Body of pancreas (tissue), 4 donors: ENCODE results near the gene KIAA1549. TPM values are rescaled to one million over a fixed set of nuclear protein-coding genes. Genes with fewer than 3 reads are reported as not detected.

ENCODE experiments used
- ATAC-seq: fragments of 150-250 bp; one replicate; pipeline ENCODE4 v1.9.1; 2016
- DNase-seq, 4 donors: peaks; one replicate each; pipeline ENCODE4 v3.0.0-alpha.2; 2019
- H3K27ac ChIP-seq, 4 donors: fragments of 200-600 bp; sonication (generic); 1 replicate in 3 of 4; 2 replicates in 1 of 4; pipeline versions ENCODE4 v1.5.1 to v1.6.1; 2016 to 2019; ENCODE audit warnings: mild to moderate bottlenecking in 1 of 4, mixed read lengths in 1 of 4, moderate library complexity in 1 of 4
- H3K27me3 ChIP-seq, 2 donors: fragments of 200-600 bp; sonication (generic); one replicate each; pipeline ENCODE4 v1.6.0; 2016; ENCODE audit warnings: mild to moderate bottlenecking in 1 of 2
- H3K36me3 ChIP-seq, 2 donors: fragments of 200-600 bp; sonication (generic); replicated peaks in 1 of 2; 2 replicates each; pipeline ENCODE4 v1.5.1; 2016; ENCODE audit warnings: low read depth in 2 of 2; ENCODE audit not compliant: insufficient read depth in 1 of 2
- H3K4me1 ChIP-seq: fragments of 200-600 bp; sonication (generic); one replicate; pipeline ENCODE4 v1.6.0; 2016
- H3K4me3 ChIP-seq, 2 donors: fragments of 200-600 bp; sonication (generic); 1 replicate in 1 of 2; 2 replicates in 1 of 2; pipeline ENCODE4 v1.5.1; 2016 to 2019
- H3K9me3 ChIP-seq, 3 donors: fragments of 200-600 bp; sonication (generic); 1 replicate in 2 of 3; 2 replicates in 1 of 3; pipeline ENCODE4 v1.5.1; 2016
- POLR2A ChIP-seq, 3 donors: fragments of 450-650 bp; IDR thresholded peaks; one replicate each; pipeline ENCODE4 v1.6.1; 2016; ENCODE audit warnings: antibody characterized with exemption in 3 of 3, mild to moderate bottlenecking in 2 of 3
- WGBS, 2 donors: methylation state at CpG; one replicate each; pipeline ENCODE4 v1.1.5; 2017; 5-methylcytosine and 5-hydroxymethylcytosine counted together
- intact Hi-C: fragments of 100-400 bp; cut with DNase I; formaldehyde crosslinking; loops from one replicate; pipeline ENCODE4 v1.15.1; 2023
- total RNA-seq, 2 donors: library from RNA; depleted of rRNA; stranded (reverse); fragments of >200 nt; gene quantifications; one replicate each; pipeline ENCODE4 v1.1.0, GENCODE V29; 2016
- TF ChIP-seq, protein P1 (sequence below), 7 experiments: fragments of 450-650 bp in 4 of 7; fragments of 200-600 bp in 3 of 7; sonication (generic) in 3 of 7; IDR thresholded peaks; one replicate each; pipeline ENCODE4 v1.5.1; 2016 to 2019; ENCODE audit warnings: antibody characterized with exemption in 7 of 7

Gene KIAA1549
- total RNA-seq, 2 donors from 2014 or later = 5.3 to 6.0 TPM

DNA sequence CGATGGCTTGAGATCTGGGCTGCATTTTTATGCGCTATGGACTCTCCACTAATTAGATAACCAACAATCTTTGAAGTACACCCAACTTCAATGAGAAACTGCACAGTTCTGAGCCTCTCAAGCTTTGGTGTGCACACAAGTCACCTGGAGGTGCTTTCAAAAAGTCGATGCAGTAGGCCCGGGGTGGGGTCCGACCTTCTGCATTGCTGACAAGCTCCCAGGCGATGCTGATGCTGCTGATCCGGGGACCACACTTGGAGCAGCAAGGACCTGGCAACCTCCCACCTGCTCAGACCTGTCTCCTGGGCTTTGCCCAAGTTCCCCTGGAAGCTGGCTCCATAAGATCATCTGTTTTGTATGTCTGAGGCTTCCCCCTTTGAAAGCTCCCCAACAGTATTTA lies 10.7 kb downstream of the KIAA1549 start:
- intact Hi-C loops = no loop called here
- no peak for TF ChIP-seq POLR2A (IDR thresholded peaks at IDR 0.05)
- WGBS, 2 donors = 78 to 84% methylated on average over 6 to 7 of the region's 7 CpGs
- no peaks in the 10 kb centered on the region for H3K9me3 ChIP-seq
- H3K27me3 ChIP-seq = no peaks in the 10 kb centered on the region
- peaks cover 36% of the 10 kb centered on the region for H3K4me1 ChIP-seq
- no peak for DNase-seq
- ATAC-seq = no peak
- no peaks in the 10 kb centered on the region for H3K36me3 ChIP-seq
- H3K4me3 ChIP-seq = no peak overlapping the region
- H3K27ac ChIP-seq = no peak overlapping the region

DNA sequence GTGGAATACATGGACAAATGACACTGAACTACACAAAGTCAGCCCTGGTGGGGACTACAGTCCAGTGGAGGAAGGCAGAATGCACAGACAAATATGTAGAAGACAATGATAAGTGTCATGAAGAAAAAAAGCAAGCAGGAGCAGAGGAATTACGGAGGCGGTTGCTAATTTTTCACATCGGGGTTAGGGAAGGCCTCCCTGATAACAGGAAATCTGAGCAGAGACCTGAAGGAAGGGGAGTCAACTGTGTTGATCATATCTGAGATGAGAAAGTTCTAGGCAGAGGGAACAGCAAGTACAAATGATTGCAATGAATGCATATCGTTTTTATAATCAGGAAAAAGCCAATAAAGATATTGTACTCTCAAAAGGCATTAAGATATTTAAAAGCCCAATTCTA lies 14.0 kb downstream of the KIAA1549 start:
- Histone ChIP-seq H3K27ac (no peak overlapping the region), H3K27me3 (no peaks in the 10 kb centered on the region), H3K4me3 (no peak overlapping the region), H3K36me3 (no peaks in the 10 kb centered on the region), H3K4me1 (peaks cover 41% of the 10 kb centered on the region), H3K9me3 (no peaks in the 10 kb centered on the region)
- intact Hi-C loops = no loop called here
- ATAC-seq (no peak), DNase-seq (no peak)
- 53 to 67% methylated on average over 4 of the region's 4 CpGs for WGBS, 2 donors
- TF ChIP-seq, protein P1, sequence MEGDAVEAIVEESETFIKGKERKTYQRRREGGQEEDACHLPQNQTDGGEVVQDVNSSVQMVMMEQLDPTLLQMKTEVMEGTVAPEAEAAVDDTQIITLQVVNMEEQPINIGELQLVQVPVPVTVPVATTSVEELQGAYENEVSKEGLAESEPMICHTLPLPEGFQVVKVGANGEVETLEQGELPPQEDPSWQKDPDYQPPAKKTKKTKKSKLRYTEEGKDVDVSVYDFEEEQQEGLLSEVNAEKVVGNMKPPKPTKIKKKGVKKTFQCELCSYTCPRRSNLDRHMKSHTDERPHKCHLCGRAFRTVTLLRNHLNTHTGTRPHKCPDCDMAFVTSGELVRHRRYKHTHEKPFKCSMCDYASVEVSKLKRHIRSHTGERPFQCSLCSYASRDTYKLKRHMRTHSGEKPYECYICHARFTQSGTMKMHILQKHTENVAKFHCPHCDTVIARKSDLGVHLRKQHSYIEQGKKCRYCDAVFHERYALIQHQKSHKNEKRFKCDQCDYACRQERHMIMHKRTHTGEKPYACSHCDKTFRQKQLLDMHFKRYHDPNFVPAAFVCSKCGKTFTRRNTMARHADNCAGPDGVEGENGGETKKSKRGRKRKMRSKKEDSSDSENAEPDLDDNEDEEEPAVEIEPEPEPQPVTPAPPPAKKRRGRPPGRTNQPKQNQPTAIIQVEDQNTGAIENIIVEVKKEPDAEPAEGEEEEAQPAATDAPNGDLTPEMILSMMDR (IDR thresholded peaks at IDR 0.05) = no peak
- no peak for TF ChIP-seq POLR2A (IDR thresholded peaks at IDR 0.05)

DNA sequence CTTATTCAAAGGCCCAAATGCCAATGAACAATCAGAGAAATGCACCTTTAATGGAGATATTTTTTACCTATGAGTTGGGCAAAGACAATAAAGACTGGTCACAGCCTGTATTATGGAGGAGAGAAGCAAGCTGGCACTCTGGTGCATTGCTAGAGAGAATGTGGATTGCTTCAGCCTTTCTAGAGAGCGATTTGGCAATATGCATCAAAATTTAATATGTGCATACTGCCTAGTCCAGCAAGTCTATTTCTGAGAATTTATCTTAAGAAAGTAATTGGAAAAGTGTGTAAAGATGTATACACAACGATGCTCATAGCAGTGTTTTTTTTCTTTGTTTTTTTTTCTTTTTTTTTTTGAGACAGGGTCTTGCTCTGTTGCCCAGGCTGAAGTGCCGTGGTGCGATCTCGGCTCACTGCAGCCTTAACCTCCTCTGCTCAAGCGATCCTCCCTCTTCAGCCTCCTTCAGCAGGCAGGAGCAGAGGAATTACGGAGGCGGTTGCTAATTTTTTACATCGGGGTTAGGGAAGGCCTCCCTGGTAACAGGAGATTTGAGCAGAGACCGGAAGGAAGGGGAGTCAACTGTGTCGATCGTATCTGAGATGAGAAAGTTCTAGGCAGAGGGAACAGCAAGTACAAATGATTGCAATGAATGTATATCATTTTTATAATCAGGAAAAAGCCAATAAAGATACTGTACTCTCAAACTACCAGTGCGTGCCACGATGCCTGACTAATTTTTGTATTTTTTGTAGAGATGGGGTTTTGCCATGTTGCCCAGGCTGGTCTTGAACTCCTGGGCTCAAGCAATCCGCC lies 16.4 kb downstream of the KIAA1549 start:
- H3K4me3 ChIP-seq = no peak overlapping the region
- ATAC-seq = no peak
- no peak for DNase-seq
- TF ChIP-seq, protein P1 (IDR thresholded peaks at IDR 0.05) = no peak
- no peak for TF ChIP-seq POLR2A (IDR thresholded peaks at IDR 0.05)
- intact Hi-C loops = no loop called here
- peaks cover 62% of the 10 kb centered on the region for H3K4me1 ChIP-seq
- no peaks in the 10 kb centered on the region for H3K9me3 ChIP-seq
- no peaks in the 10 kb centered on the region for H3K27me3 ChIP-seq
- 91 to 93% methylated on average over 15 of the region's 15 CpGs for WGBS, 2 donors
- H3K27ac ChIP-seq = no peak overlapping the region
- H3K36me3 ChIP-seq = no peaks in the 10 kb centered on the region

DNA sequence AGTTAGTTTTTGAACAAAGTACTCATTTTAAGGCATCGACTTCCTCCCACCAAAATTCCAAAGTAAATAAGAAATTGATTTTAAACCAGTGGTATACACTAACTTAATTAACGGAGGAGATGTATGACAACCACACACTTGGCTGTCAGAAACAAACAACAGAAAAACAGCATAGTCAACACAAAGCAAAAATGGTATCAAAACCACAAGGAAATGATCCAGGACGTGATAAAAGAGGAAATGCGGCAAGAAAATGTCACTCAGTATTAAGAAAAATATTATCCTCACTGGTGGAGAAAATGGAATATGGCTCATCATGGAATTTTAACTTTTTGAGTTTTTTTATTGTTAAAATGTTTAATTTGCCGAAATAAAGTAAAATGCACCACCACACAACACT lies 17.5 kb downstream of the KIAA1549 start:
- intact Hi-C loops = no loop called here
- DNase-seq (no peak), ATAC-seq (no peak)
- no peak for TF ChIP-seq POLR2A (IDR thresholded peaks at IDR 0.05)
- TF ChIP-seq, protein P1 (IDR thresholded peaks at IDR 0.05) = no peak
- Histone ChIP-seq H3K9me3 (no peaks in the 10 kb centered on the region), H3K36me3 (no peaks in the 10 kb centered on the region), H3K27me3 (no peaks in the 10 kb centered on the region), H3K4me1 (peaks cover 72% of the 10 kb centered on the region), H3K4me3 (no peak overlapping the region), H3K27ac (peak overlapping the region in 3 of 4 donors; percentile 22 to 88 (median 82))
- WGBS, 2 donors = 33 to 34% methylated on average over 5 of the region's 5 CpGs

DNA sequence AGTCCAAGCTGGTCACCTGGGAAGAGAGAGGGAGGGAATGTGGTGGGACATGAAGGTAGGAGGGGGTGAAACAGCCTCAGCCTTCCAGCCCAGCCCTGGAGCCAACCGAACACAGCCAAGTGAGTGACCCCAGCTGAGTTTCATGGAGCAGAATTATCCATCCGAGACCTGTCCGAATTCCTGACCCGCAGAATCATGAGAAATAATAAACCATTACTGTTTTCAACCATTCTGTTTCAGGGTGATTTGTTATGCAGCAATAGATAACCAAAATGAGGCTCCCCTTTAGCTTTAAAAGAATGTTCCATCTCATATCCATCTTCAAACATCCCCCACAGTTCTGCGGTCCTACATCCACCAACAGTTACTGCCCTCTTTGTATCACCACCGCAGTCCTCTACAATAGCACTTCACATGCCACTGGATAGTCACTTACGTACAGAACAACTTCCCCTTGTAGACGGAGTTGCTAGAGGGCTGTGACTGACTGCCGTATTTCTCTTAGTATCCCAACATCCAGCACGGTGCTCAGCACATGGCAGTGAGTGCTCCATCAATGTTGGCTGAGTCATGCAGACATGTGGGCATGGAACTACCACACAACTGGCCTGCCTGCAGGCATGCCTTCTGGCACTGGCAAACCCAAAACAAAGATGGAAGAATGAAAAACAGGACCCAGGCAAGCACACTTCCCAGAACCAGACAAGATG lies 18.5 kb downstream of the KIAA1549 start:
- Histone ChIP-seq H3K27me3 (no peaks in the 10 kb centered on the region), H3K36me3 (no peaks in the 10 kb centered on the region), H3K27ac (peak overlapping the region; percentile 22 to 88 (median 54)), H3K4me1 (peaks cover 78% of the 10 kb centered on the region), H3K4me3 (no peak overlapping the region), H3K9me3 (no peaks in the 10 kb centered on the region)
- TF ChIP-seq, protein P1 (IDR thresholded peaks at IDR 0.05) = no peak
- no peak for TF ChIP-seq POLR2A (IDR thresholded peaks at IDR 0.05)
- intact Hi-C loops = no loop called here
- DNase-seq = peak in 3 of 4 donors; percentile 52 to 69 (median 55)
- ATAC-seq = no peak
- 76 to 90% methylated on average over 10 of the region's 10 CpGs for WGBS, 2 donors
